ENCODE measurements around the gene ZER1. TPM values are rescaled to one million over a fixed set of nuclear protein-coding genes. Genes with fewer than 3 reads are reported as not detected.

The ZER1 gene
- total and polyA plus RNA-seq, 2 of the 8 experiments (the other 6 are each of a cell fraction or from before 2014, with no cell fraction given): 20.5 to 26.6 TPM

- Histone ChIP-seq H3K36me3 (ENCODE audit: control insufficient read depth in 2 of 4, insufficient read depth in 4 of 4, low read length in 3 of 4) (peaks cover 13 to 55% (median 25%) of the 10 kb centered on the region in 4 experiments), H4K8ac (ENCODE audit: extremely low read depth, insufficient read depth, low read length) (peak within 1 kb of the TSS; percentile 90; the same call in 1 of the 2 replicates), H3K23ac (ENCODE audit: insufficient read length) (no peak within 1 kb of the TSS), H2BK5ac (ENCODE audit: low read depth, low read length) (peak within 1 kb of the TSS; percentile 93), H3K27ac (ENCODE audit: low read depth, low read length) (peak within 1 kb of the TSS; percentile 86), H3K4me1 (replicated peaks in 1 of 4; ENCODE audit: control insufficient read depth in 3 of 4, insufficient read depth in 4 of 4, low read length in 3 of 4) (peaks cover 6 to 15% (median 8%) of the 10 kb centered on the region in 4 experiments; a peak in 6 of 7 replicates), H4K20me1 (replicated peaks in 1 of 2; ENCODE audit: control insufficient read depth in 1 of 2, insufficient read depth in 2 of 2, low read length in 2 of 2) (peaks cover 31 to 36% of the 10 kb centered on the region in 2 experiments), H3K23me2 (ENCODE audit: low read depth, low read length) (peaks cover 24% of the 10 kb centered on the region), H3K79me1 (ENCODE audit: low read depth, low read length) (peaks cover 8% of the 10 kb centered on the region; the same call in 1 of the 2 replicates), H2BK12ac (ENCODE audit: low read depth, low read length) (peak within 1 kb of the TSS; percentile 32; the same call in 1 of the 2 replicates), H3K27me3 (replicated peaks in 1 of 4; ENCODE audit: control insufficient read depth in 3 of 4, extremely low read depth in 1 of 4, insufficient read depth in 3 of 4, low read length in 3 of 4) (no peaks in the 10 kb centered on the region), H4K5ac (ENCODE audit: insufficient read length, low read depth, low read length) (peak within 1 kb of the TSS; percentile 90), H2BK15ac (ENCODE audit: low read length) (no peak within 1 kb of the TSS; the same call in 1 of the 2 replicates), H4K91ac (replicated peaks; ENCODE audit: insufficient read length, low read length) (peak within 1 kb of the TSS; percentile 49), H3K4me2 (ENCODE audit: insufficient read depth in 1 of 2, low read depth in 2 of 2, low read length in 2 of 2) (peak within 1 kb of the TSS; percentile 90 to 100), H2BK120ac (replicated peaks; ENCODE audit: low read depth, low read length) (no peak within 1 kb of the TSS), H3K4me3 (ENCODE audit: extremely low read depth in 1 of 4, insufficient read depth in 2 of 4, low read depth in 3 of 4, low read length in 4 of 4) (peak within 1 kb of the TSS; percentile 82 to 96 (median 92)), H3K4ac (replicated peaks; ENCODE audit: insufficient read length, low read depth, low read length) (no peak within 1 kb of the TSS), H3K9ac (replicated peaks in 1 of 4; ENCODE audit: extremely low read depth in 1 of 4, low read depth in 3 of 4, low read length in 3 of 4) (peak within 1 kb of the TSS; percentile 84 to 99 (median 88)), H3K9me3 (ENCODE audit: insufficient read depth in 2 of 2, low read depth in 1 of 2, low read length in 1 of 2) (no peaks in the 10 kb centered on the region), H2AFZ (ENCODE audit: low read length) (no peak within 1 kb of the TSS), H3K56ac (replicated peaks; ENCODE audit: insufficient read length, low read depth, low read length) (peak within 1 kb of the TSS; percentile 42), H3K79me2 (ENCODE audit: control insufficient read depth in 1 of 2, insufficient read depth in 2 of 2, low read length in 2 of 2) (peaks cover 40 to 81% of the 10 kb centered on the region in 2 experiments), H2AK5ac (ENCODE audit: low read depth, low read length) (0 out of 2 replicates have a peak within 1 kb of the TSS, but pooled peaks have one; percentile 11), H3K14ac (ENCODE audit: insufficient read length) (no peak within 1 kb of the TSS), H3K18ac (ENCODE audit: extremely low read depth, low read length) (peak within 1 kb of the TSS; percentile 49), H2BK20ac (ENCODE audit: low read length) (no peak within 1 kb of the TSS)
- 7% methylated on average over 25 of the region's 93 CpGs; no CpG with 5 or more reads in 1 of the 2 experiments for WGBS, 2 experiments (ENCODE audit: extremely low coverage in 1 of 2, insufficient coverage in 1 of 2, insufficient read length in 1 of 2, insufficient replicate concordance in 2 of 2, low coverage in 1 of 2, low lambda C conversion rate in 2 of 2, missing lambda C conversion rate in 1 of 2)
- ChIA-PET POLR2A (ENCODE audit: partially characterized antibody) (interaction anchor here (0.9 to 46.1 kb wide), 11 partner anchors 7 to 392 kb away, joined by 3 to 1197 read pairs (median 9); partner anchors contain the start of genes DOLPP1, DYNC2I2, PKN3 and SET), CTCF (ENCODE audit: partially characterized antibody) (interaction anchor here (0.6 to 1.8 kb wide), 4 partner anchors 13 to 126 kb away, joined by 3 to 5 read pairs (median 4); partner anchors contain the start of gene PKN3)
- FAIRE-seq (no peak), DNase-seq (ENCODE audit: low read depth in 1 of 2, low spot score in 2 of 2) (peak; percentile 80 to 92)
- TF ChIP-seq EP300 (IDR thresholded peaks at IDR 0.05; ENCODE audit: borderline replicate concordance in 1 of 2, low read depth in 2 of 2, low read length in 2 of 2) (peak in 1 of 2 experiments; percentile 3; a peak in 1 of 3 replicates), YY1 (IDR thresholded peaks at IDR 0.05; ENCODE audit: low read depth, low read length) (no peak; the same call in 1 of the 2 replicates), TBP (IDR thresholded peaks at IDR 0.05; ENCODE audit: low read depth, low read length) (peak; percentile 49; the same call in 1 of the 2 replicates), E2F6 (IDR thresholded peaks at IDR 0.05) (peak; percentile 49; the same call in 1 of the 2 replicates), RFX5 (IDR thresholded peaks at IDR 0.05; ENCODE audit: borderline replicate concordance, low read depth, low read length) (no peak), CTCF (IDR thresholded peaks at IDR 0.05; ENCODE audit: control extremely low read depth in 1 of 3, insufficient read depth in 1 of 3, low read depth in 1 of 3, low read length in 3 of 3) (no peak; a peak in 1 of 4 replicates)
Observed at GRCh38 chr9:128688501-128689292, 83.0 kb downstream of the ZER1 start, which contains the start of gene SET. Gene SET (plus strand): TSS chr9:128689222. CDS start chr9:128689583, 361 bp downstream.
